Activated gamma-delta T cell treated with anti-CD3 and anti-CD28 coated beads, Interleukin-2, amount 50 U/mL, for 16 hours (primary cell): Measurements from ENCODE around the gene COBLL1.
"Not testable (repeated sequence)": the region's sequence is repeated elsewhere in the genome, so short reads cannot be mapped to it uniquely, and the experiment has no call there.

ENCODE experiments used
- DNase-seq: peaks from one replicate; pipeline ENCODE4 v3.0.0-alpha.2; 2020; ENCODE audit warnings: low read depth

Gene COBLL1

DNA sequence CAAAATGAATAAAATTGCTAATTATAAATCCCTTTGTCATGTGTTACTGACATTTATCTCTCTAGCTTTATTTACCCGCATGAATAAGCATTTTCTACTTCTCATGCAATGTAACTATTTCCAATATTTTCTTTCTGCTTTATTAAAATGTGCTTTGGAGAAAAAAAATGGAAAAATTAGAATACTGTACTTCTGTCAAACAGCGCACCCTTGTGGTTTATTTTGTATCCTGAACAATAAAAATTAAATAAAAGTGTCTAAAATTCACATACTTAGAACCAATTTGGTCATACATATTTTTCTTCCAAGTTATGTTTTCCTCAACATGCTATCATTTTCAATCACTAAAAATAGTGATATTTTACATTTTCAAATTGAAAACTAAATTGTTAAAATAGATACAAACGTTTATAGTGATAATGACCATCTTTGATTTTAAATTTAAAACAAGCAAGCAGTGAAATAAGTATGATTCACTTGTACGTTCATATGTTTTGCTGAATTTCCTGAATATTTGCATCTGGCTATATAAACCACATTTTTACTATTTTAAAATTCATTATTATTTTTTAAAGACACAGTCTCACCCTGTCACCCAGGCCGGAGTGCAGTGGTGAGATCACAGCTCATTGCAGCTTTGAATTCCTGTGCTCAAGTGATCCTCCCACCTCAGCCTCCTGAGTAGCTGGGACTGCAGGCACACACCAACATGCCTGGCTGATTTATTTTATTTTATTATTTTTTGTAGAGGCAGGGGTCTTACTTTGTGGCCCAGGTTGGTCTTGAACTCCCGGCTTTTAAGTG, 124.4 kb downstream of the COBLL1 start:
- DNase-seq, result no peak

DNA sequence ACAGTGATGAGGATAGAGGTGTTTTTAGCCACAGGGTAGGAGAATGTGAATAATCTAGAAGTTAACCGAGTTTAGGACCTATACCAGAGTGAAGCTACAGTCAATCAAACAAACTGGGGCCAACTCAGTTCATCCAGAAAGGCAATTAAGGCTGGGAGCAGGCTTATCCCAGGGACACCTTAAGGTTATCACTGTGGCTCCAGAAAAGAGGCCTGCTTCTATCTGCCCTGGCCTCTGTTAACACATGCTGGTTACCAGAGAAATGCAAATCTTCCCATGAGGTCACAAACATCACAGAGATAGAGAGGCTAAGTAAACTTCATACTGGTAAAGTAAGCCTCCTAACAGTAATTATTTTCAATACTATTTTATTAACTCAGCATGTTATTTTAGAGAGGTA, 127.2 kb downstream of the COBLL1 start:
- no peak for DNase-seq

DNA sequence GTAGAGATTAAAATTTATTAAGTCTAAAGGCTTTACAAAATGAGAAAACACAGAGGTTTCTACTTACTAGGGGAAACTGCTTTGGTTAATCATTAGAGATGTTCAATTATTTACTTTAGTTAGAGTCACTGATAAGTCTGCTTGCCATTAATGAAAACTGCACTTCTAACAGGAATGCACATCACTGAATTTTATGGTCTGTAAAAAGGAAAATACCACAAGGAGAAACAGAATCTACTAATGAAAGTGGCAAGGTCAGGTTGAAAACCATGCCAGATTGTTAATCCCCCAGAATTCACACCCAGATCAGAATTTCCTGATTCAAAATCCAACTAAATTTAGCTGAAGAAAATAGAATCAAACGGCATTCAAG, 129.9 kb downstream of the COBLL1 start:
- no peak for DNase-seq

DNA sequence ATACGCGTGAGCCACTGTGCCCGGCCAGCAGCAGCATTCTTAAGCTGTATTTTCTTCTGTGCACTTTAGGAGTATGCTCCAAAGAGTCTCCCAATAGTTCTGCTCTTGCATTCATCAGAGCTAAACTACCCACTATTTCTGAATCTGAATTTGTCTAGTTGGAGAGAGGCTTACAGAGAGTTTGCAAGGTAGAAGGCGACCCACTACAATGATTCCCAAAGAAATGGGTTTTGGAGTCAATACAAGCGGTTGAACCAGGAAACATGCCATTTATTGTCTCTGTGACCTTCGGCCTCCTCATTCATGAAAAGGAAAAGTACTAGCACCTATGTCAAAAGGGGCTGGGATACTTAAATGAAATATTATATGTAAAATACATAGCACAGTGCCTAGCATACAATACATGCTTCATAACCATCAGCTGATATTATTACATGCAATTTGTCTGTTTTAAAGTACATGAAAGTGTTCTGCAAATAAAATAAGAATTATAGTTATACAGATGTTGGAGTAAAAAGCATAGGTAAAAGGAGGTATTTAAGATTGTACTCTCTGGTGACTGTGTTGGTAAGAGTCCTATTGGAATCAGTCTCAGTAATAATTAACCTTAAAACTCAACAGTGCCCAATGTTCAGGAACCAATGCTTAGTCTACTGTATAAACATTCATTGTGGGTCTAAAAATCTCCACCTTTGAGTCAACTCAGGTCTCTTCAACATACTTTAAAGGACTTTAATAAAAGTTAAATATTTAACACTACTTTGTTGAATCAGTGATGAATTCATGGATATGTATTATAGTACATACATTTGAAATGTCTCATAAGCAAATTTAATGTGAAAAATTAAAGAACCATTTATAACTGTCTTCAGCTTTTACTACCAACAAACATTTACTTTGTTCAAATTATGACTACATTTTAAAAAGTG, 130.5 kb downstream of the COBLL1 start:
- no peak for DNase-seq

DNA sequence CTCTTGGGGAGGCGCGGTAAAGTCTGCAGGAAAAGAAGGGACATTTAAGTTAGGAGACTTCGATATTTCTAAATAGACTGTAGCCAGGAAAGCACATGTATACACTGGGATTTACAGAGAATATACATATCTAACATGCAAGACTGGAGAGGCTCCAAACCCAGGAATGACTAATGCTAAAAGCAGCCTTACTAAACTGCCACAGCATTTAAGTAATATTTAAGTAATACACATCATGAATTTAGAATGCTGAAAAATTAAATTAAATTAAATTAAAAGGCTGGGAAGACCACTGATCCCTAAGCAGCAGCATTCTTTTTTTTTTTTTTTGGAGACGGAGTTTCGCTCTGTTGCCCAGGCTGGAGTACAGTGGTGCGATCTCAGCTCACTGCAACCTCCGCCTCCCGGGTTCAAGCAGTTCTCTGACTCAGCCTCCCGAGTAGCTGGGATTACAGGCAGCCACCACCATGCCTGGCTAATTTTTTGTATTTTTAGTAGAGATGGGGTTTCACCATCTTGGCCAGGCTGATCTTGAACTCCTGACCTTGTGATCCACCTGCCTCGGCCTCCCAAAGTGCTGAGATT, 131.3 kb downstream of the COBLL1 start:
- not testable (repeated sequence) for DNase-seq

DNA sequence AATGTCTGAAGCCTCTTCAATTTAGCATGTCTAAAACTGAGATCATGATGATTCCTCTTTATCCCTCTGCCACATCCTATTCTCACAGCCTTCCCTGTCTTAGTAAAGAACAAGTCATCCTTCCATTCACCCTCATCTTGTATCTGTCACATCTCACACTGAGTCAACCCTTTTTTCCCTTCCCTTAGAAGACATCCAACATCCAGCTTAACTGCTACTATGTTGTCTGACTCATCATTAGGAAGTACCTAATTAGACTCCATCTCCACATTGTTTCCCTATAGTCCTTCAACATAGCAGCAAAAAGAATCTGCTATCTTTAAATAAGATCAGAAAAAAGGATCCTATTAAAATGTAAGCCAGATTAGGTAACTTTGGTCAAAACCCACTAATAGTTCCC, 135.1 kb downstream of the COBLL1 start:
- no peak for DNase-seq

DNA sequence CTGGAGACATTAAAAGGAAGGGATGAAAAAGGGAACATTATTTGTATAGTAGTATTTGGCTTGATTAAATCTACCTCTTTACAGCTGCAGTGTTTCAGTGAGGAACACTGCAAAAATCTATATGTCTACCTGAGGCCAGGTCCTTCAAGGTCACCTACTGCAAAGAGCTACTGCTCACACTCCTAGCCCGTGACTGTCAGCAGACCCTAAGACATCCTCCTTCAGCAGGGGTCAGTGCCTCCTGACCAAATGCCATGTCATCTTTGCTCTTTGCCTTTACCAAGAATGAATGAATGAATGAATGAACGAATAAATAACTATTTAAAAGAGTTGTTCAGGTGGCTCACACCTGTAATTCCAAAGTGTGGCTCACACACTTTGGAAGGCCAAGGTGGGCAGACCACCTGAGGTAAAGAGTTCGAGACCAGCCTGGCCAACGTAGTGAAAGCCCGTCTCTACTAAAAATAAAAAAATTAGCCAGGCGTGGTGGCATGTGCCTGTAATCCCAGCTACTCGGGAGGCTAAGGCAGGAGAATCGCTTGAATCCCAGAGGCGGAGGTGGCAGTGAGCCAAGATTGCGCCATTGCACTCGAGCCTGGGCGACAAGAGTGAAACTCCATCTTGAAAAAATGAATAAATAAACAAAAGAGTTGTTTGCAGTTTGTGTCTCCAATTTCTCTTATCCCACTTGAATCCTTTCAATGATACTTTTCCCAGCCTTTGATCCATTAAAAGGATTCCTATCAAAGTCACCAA, 136.0 kb downstream of the COBLL1 start:
- no peak for DNase-seq

DNA sequence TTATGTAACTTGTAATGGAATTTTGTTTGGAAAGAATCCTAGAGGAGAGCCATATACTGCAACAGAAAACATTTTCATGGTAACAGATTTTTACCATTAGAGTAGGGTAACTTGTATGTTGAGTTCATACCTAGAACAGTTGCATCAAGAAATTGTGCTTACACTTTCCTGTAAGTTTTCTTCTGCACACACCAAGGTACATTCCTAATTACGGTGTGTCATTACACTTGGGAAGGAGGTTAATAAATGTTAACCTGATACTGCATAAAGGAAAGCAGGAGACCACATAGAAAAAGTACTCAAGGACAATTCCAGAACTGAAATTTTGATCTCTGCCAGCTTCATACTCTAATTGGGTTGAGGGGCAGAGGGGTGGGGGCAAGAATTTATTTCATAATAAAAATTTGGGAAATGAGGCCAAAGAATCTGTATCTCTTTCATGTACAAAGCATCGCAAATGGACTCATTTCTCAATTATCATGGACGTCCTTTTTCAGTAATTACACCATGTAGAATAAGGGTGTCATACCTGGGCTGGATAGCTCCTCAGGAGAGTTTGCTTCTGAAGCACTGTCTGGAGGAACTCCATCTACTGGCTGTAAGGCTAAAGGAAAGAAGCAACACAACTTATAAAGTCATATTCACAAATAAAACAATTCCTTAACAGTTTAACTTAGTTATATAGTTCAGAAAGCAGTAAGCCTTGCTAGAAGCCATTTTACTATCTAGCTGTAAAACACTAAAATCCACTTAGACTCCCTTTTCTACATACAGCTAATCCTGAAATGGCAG, 137.5 kb downstream of the COBLL1 start:
- DNase-seq, result no peak

DNA sequence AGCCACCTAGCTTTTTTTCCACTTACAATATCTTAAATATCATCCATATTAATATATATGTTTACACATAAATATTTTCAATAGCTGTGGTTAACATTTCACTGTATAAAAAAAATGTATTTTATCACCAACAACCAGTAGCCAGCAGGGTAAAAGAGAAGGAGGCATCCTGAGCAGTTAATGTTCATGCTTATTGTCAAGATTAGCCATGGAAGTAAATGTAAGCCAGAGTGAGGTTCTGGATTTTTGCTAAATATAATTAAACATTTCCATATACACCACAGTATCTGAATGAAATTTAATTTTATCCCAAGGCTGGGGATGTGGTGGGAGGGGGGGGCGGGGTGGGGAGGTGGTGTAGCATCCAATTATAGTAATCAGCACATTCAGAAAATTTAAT, 140.1 kb downstream of the COBLL1 start:
- no peak for DNase-seq

DNA sequence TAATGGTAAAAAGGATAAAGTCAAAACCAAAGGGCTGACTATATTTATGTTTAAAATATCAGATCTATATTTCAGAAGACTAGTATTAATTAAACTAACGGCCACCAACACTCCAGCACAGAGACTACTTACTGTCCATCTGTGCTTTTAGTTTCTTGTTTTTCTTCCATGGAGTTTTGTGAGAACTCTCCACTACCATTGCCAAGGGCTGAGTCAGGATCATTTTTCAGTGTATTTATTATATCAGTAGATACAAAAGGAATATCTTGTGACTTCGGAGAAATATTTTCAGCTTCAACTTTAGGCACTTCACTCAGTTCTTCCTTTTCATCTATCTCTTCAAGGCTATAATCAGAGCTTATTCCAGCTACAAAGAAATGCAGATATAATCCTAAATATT, 141.2 kb downstream of the COBLL1 start:
- DNase-seq, result no peak

DNA sequence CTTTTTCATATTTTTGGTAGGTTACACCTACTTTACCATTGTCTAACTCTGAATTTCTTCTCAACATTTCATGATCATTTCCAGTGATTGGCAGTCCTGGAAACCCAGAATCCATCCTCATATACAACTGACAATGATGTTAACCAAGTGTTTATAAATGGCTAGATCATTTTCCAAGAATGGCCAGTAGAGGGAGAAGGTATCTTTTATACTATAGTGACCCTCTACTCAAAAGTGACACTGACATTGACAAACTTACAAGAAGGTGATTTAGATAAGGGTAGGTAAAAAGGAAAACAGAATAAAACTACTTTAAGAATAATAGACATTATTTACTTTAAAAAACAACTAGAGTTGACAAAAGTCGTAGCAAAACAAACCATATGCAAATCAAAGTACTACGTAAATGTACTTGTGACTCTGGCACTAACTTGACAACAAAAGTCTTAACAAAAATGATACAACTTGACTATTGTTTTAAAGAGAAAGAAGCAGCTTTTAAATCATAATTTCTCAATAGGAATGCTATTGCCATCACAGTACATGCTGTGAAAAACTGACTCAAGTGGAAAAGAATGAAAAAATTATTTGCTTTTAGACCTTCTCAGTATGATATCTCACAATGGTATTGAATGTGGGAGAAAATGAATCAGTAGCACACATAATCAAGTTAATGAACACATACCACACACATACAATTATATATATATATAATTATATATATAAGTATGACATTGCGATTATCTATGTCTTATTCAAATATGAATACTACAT, 143.7 kb downstream of the COBLL1 start:
- no peak for DNase-seq

DNA sequence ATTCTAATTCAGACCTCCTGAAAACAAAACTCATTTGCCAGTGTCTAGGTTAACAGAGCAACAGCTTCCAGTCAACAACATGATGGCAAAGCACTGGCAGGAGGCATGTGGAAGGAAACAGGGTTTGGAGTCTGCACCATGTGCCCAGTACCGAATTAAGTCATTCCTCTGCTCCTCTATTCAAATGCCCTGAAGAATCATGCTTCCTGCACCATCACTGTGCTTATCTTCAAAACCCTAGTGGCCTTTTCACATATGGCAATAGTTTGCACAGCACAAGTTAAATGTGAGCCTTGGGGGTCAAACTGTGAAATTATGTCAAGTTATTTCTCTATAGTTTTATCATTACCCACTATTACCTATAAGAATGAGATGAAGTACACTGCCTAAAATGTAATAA, 145.0 kb downstream of the COBLL1 start:
- no peak for DNase-seq

DNA sequence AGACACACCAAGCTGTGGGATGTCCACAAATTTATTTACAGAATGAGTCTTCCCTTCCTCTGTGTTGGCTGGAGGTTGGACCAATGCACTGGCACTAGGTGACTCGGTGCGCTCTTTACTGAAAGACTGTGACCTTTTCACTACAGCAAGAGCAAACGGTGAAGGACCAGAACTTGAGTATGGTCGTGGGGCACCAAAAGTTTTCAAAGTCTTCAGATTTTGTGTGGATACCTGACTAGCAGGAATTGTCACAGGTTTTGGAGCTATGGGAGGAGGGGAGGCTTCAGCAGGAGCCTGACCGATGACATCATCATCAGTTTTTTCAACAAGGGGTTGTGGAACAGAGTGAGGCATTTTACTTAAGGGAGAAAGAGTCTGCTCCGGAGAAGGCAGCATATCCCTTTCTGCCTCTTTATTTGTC, 147.3 kb downstream of the COBLL1 start:
- no peak for DNase-seq

DNA sequence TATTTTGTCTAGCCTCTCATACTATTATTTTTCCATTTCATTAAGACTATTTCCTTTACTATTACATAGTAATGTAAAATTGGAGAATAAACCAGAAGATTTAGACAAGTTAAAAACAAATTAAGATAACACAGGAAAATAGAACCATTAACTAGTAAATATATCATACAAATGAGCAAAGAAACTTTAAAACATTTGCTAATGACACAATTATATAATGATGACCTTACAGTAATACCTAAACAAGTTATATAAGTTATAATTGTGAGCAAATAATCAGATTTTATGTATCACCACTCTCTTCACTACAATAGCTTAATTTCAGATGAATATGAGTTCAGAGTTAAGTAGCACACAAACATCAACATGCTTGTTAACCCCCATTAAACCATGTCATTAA, 147.8 kb downstream of the COBLL1 start:
- DNase-seq, result no peak

DNA sequence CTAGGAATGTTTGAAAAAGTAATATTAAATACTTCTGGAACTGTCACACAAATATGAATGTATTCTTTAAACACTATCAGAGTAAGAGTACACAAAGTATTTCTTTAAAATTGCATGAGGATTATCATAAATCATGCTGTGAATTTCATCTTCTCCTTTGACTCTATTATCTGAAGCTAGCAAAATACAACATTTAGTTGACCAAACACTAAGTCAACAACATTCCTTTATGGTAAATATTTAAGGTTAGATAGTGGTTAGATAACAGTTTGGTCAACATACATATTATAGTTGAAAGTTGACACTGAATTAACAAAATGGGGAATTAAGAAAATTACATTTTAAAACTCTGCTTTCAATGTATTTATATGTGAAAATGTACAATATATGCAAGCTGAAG, 148.2 kb downstream of the COBLL1 start:
- DNase-seq, result no peak

DNA sequence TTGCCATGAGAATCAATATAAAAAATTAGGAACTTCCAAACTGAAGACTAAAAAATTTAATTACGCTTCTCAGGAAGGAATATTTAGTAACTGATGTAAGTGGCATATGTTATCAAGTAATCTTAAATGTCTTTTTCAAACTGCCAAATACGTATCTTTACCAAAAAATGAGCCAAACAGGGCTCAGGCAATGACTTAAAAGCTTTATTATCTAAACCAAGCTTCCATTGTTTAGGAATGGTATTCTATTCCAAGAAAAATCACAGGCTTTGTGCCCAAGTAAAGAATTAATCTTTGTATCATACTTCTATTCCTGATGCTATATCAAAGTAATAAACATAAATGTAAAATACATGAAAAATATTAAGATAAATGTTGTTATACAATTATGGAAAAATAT, 148.7 kb downstream of the COBLL1 start:
- no peak for DNase-seq

DNA sequence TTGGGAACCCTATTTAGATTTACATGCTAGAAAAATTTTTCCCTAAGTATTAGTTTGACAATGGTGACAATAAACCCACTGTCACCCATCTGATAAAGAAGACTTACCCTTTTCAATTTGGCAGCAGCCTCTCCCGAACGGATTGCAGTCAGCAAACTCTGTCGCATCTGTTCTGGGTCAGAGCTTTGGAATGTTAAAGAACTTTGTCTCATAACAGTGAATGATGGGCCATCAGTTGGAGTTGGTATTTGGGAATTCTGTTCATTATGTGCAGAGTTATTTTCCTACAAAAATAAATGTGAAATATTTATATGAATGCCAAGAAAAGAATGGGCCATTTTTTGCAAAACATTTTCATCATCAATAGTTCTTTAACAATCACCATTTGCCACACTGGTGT, 149.5 kb downstream of the COBLL1 start:
- no peak for DNase-seq

DNA sequence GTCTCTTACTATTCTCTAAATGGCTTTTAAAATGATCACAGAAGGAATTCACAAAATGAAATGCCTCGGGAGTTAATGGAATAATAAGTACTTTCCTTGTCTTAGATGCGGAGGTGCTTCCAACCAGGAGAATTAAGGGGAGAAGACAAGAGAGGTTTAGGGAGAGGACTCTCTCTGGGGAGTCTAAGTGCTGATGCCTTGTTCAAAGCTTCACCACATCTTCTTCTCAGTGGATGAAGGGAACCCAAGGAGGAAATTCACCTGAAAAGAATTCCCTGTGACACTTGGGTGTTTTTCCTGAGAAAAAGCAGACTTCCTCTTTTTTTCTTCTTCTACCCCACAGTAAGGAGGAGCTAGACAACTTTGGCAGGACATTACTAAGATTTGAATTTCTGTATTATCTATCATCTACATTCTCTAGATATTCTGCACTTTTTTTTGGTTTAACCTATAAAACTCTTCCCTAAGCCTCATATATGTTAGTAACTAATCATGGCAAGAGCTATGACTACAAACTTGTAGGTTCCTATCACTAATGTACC, 150.2 kb downstream of the COBLL1 start:
- no peak for DNase-seq

DNA sequence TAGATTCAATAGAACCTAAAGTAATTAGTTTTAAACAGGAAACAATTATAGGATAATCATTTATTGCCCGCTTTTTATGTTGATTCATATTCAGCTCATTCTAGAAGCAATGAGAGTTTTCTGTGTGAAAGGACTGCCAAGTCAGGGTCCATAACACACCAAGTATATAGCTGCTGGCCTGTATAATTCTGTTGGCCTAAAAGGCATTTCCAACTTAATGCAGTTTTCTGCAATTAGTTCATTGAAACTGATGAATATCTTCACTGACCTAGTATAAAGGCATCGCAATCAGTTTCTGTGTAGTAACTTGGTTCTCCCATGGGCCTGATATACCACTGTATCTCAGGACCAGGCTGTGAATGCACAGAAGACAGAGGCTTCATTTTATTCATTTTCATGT, 151.3 kb downstream of the COBLL1 start:
- no peak for DNase-seq

DNA sequence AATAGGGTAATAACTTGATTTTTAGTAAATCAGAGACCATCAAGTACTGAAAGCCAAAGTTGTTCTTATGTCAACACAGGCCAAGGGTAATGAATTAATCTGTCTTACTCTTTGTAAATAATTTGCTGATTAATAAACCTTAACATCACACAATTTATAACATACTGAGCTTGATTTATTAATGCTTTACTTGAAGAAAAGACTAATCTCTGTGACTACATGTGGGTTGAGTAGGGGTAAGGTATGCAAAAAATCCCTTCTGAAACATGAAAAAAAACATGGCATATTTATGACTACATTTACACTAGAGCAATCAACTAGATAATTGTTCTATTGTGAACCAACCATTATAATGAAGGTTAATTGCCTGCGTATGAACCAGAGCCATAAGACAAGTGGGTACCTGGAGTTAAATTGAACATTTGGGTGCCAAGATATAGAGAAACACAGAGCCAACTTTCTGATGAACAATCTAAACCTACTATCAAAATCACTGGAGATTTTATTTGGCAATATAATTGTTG, 152.7 kb downstream of the COBLL1 start:
- DNase-seq, result no peak
